Activated CD4-positive, alpha-beta T cell treated with anti-CD3 and anti-CD28 coated beads, Interleukin-2, amount 50 U/mL, for 48 hours (primary cell): ENCODE measurements around the gene HGS.

Experiments used
- DNase-seq, 2 experiments: peaks; one replicate each; pipeline ENCODE4 v3.0.0-alpha.2; 2020

HGS gene

GRCh38 chr17:81683584-81684441, at the start of gene HGS, which contains the start of gene ARL16:
TSS of gene HGS (plus strand) at chr17:81684011. CDS start at chr17:81684067, 56 bp downstream.
TSS of gene ARL16 (minus strand) at chr17:81683797. CDS start at chr17:81683753, 44 bp downstream.
- DNase-seq = peak; percentile 97 to 98

- no peak for DNase-seq
Measured at GRCh38 chr17:81635431-81635830, 48.4 kb upstream of the HGS start.

- no peak for DNase-seq
Measured at GRCh38 chr17:81635973-81636504, 47.8 kb upstream of the HGS start.

GRCh38 chr17:81636505-81637288, 47.1 kb upstream of the HGS start, which contains the start of the genes NPLOC4 and TSPAN10:
TSS of gene NPLOC4 (minus strand) at chr17:81637112. CDS start at chr17:81636930, 182 bp downstream.
TSS of gene TSPAN10 (plus strand) at chr17:81637196. CDS start at chr17:81642413, 5,217 bp downstream.
- DNase-seq = peak; percentile 84 to 87

- no peak for DNase-seq
Measured at GRCh38 chr17:81638683-81639082, 45.1 kb upstream of the HGS start.

GRCh38 chr17:81640011-81640410, 43.8 kb upstream of the HGS start:
- no peak for DNase-seq

- DNase-seq = no peak
Measured at GRCh38 chr17:81641825-81642489, 41.9 kb upstream of the HGS start.

GRCh38 chr17:81644496-81644895, 39.3 kb upstream of the HGS start:
- no peak for DNase-seq

GRCh38 chr17:81644976-81645952, 38.5 kb upstream of the HGS start:
- DNase-seq = no peak

GRCh38 chr17:81646869-81647600, 36.8 kb upstream of the HGS start:
- no peak for DNase-seq

GRCh38 chr17:81647640-81648012, 36.2 kb upstream of the HGS start:
- DNase-seq = no peak

- DNase-seq = no peak
Measured at GRCh38 chr17:81648013-81648706, 35.7 kb upstream of the HGS start.

- no peak for DNase-seq
Measured at GRCh38 chr17:81648707-81649085, 35.1 kb upstream of the HGS start.

GRCh38 chr17:81650951-81651350, 32.9 kb upstream of the HGS start:
- DNase-seq = no peak

- DNase-seq = no peak
Measured at GRCh38 chr17:81651692-81652091, 32.1 kb upstream of the HGS start.

- no peak for DNase-seq
Measured at GRCh38 chr17:81652906-81653771, 30.7 kb upstream of the HGS start.

GRCh38 chr17:81655378-81656117, 28.3 kb upstream of the HGS start:
- DNase-seq = no peak

- no peak for DNase-seq
Measured at GRCh38 chr17:81656118-81656743, 27.6 kb upstream of the HGS start, which contains the start of gene PDE6G. TSS of gene PDE6G (minus strand) at chr17:81656542. CDS start at chr17:81653305, 3,237 bp downstream.
